NCI-H345 treated with DMSO at 0.1 percent for 48 hours (cell line): ENCODE measurements around the gene ATP5MC2.

Experiments used
- DNase-seq: peaks from one replicate; lab custom pipeline; 2025; ENCODE audit not compliant: unreplicated experiment; lab: John Stamatoyannopoulos, UW

Gene ATP5MC2

DNA sequence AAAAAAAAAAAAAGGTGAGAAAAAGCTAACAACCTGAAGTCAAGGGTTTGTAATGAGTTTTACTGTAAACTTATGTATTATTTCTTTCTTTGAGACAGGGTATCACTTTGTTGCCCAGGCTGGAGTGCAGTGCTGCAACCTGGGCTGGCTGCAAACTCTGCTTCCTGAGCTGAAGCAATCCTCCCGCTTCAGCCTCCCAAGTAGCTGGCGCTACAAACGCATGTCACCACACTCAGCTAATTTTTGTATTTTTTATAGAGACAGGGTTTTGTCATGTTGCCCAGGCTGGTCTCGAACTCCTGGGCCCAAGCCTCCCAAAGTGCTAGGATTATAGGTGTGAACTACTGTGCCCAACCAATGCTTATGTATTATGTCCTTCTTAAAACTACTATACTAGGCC is 58.9 kb downstream of the ATP5MC2 start:
- DNase-seq, result no peak
